A549 (cell line): ENCODE measurements around the gene KAT7. TPM values are rescaled to one million over a fixed set of nuclear protein-coding genes. Genes with fewer than 3 reads are reported as not detected.
A peak's percentile ranks its signal among the peaks of the same experiment; 100 is the strongest.

Experiments
- ATAC-seq, 2 experiments: fragments of 200-7000 bp in 1 of 2; fragments of >200 bp in 1 of 2; cut with Nextera tagmentation in 1 of 2; cut with Tn5 transposase in 1 of 2; 3 replicates each; pipeline versions ENCODE4 v1.8.0 to v1.9.1; 2018 to 2020; ENCODE audit warnings: mild to moderate bottlenecking in 1 of 2, moderate library complexity in 1 of 2
- CTCF ChIA-PET: fragments of 300-600 bp; sonication (Branson Sonifier 250); formaldehyde crosslinking; extraction: SDS; loops from one replicate; lab custom pipeline; 2021; ENCODE audit warnings: antibody characterized with exemption, inconsistent platforms; lab: Yijun Ruan, JAX
- POLR2A ChIA-PET: fragments of 350-600 bp; formaldehyde crosslinking; extraction: SDS; loops from one replicate; lab custom pipeline; 2021; ENCODE audit warnings: antibody characterized with exemption, inconsistent platforms; lab: Yijun Ruan, JAX
- DNase-seq, 2 experiments: peaks; one replicate each; pipeline versions ENCODE4 v3.0.0 to v3.0.0-alpha.2; 2011 to 2016; ENCODE audit warnings: low read depth in 1 of 2, low spot score in 1 of 2
- FAIRE-seq: peaks from 2 replicates; lab custom pipeline; 2011; peaks lifted over from hg19 to GRCh38; lab: Jason Lieb, UNC
- H3K27ac ChIP-seq, 2 experiments: fragments of >200 bp; sonication (Bioruptor Twin); formaldehyde crosslinking; 3 replicates each; pipeline ENCODE4 v1.5.1; 2016 to 2017
- H3K4me1 ChIP-seq: fragments of >200 bp; sonication (Bioruptor Twin); formaldehyde crosslinking; 3 replicates; pipeline ENCODE4 v1.6.1; 2016
- H3K4me2 ChIP-seq: fragments of >200 bp; sonication (Bioruptor Twin); formaldehyde crosslinking; 3 replicates; pipeline ENCODE4 v1.6.1; 2016
- H3K4me3 ChIP-seq: fragments of >200 bp; sonication (Bioruptor Twin); formaldehyde crosslinking; 3 replicates; pipeline ENCODE4 v1.5.1; 2016
- H3K9me3 ChIP-seq: fragments of >200 bp; sonication (Bioruptor Twin); formaldehyde crosslinking; 3 replicates; pipeline ENCODE4 v1.6.1; 2016
- BCL3 ChIP-seq: fragments of >200 bp; sonication (Bioruptor Twin); formaldehyde crosslinking; IDR thresholded peaks from 3 replicates; pipeline ENCODE4 v1.6.1; 2016
- BHLHE40 ChIP-seq: IDR thresholded peaks from 2 replicates; pipeline ENCODE4 v1.6.1; 2012; ENCODE audit warnings: low read depth, low read length, inconsistent platforms
- CHD4 ChIP-seq: fragments of 200-600 bp; sonication (generic); IDR thresholded peaks from 2 replicates; pipeline ENCODE4 v1.6.1; 2016; ENCODE audit warnings: antibody characterized with exemption, mild to moderate bottlenecking, borderline replicate concordance
- CTCF ChIP-seq: fragments of >200 bp; sonication (Bioruptor Twin); formaldehyde crosslinking; IDR thresholded peaks from 3 replicates; pipeline ENCODE4 v1.5.1; 2016
- ELK1 ChIP-seq: fragments of 150-350 bp; IDR thresholded peaks from 2 replicates; pipeline ENCODE4 v1.6.1; 2014; ENCODE audit warnings: low read depth, mild to moderate bottlenecking, low read length
- ESRRA ChIP-seq: fragments of 150-350 bp; IDR thresholded peaks from 2 replicates; pipeline ENCODE4 v1.6.1; 2014; ENCODE audit warnings: mild to moderate bottlenecking, low read length, borderline replicate concordance
- FOSB ChIP-seq: fragments of 250-450 bp; sonication (Bioruptor Pico); IDR thresholded peaks from 2 replicates; pipeline ENCODE4 v1.5.0; 2020; ENCODE audit warnings: mild to moderate bottlenecking, moderate library complexity
- FOSL2 ChIP-seq, 2 experiments: fragments of 450-650 bp in 1 of 2; fragments of >200 bp in 1 of 2; sonication (Bioruptor Twin) in 1 of 2; formaldehyde crosslinking; IDR thresholded peaks; 2 replicates each; pipeline versions ENCODE4 v1.5.0 to v1.6.1; 2016 to 2020; ENCODE audit warnings: mild to moderate bottlenecking in 1 of 2, moderate library complexity in 1 of 2
- FOXS1 ChIP-seq: fragments of 250-450 bp; sonication (Bioruptor Pico); IDR thresholded peaks from 2 replicates; pipeline ENCODE4 v1.5.0; 2020; ENCODE audit warnings: mild to moderate bottlenecking, moderate library complexity
- HDAC2 ChIP-seq: fragments of 200-600 bp; sonication (generic); IDR thresholded peaks from 2 replicates; pipeline ENCODE4 v1.6.1; 2016
- JUN ChIP-seq, 2 experiments: fragments of >200 bp; sonication (Bioruptor Twin); formaldehyde crosslinking; IDR thresholded peaks; 2 replicates in 1 of 2; 3 replicates in 1 of 2; pipeline ENCODE4 v1.6.1; 2016 to 2017
- JUNB ChIP-seq: fragments of >200 bp; sonication (Bioruptor Twin); formaldehyde crosslinking; IDR thresholded peaks from 2 replicates; pipeline ENCODE4 v1.6.1; 2016
- MAFK ChIP-seq: fragments of 450-650 bp; IDR thresholded peaks from 2 replicates; pipeline ENCODE4 v1.6.1; 2014; ENCODE audit not compliant: partially characterized antibody
- MAZ ChIP-seq: fragments of 150-350 bp; IDR thresholded peaks from 2 replicates; pipeline ENCODE4 v1.6.1; 2014; ENCODE audit warnings: antibody characterized with exemption, low read depth, low read length, borderline replicate concordance
- MYC ChIP-seq: IDR thresholded peaks from 2 replicates; pipeline ENCODE4 v1.6.1; 2012; ENCODE audit warnings: mild to moderate bottlenecking, inconsistent platforms, low read length, improper control_type of control experiment, borderline replicate concordance
- NPAS2 ChIP-seq: fragments of 250-450 bp; sonication (Bioruptor Pico); IDR thresholded peaks from 2 replicates; pipeline ENCODE4 v1.8.0; 2022; ENCODE audit warnings: mild to moderate bottlenecking, moderate library complexity, borderline replicate concordance
- NR3C1 ChIP-seq: fragments of >200 bp; sonication (Bioruptor Twin); formaldehyde crosslinking; IDR thresholded peaks from 3 replicates; pipeline ENCODE4 v1.6.1; 2017
- PHF8 ChIP-seq: fragments of 200-600 bp; sonication (generic); IDR thresholded peaks from 2 replicates; pipeline ENCODE4 v1.6.1; 2016; ENCODE audit warnings: low read depth, mild to moderate bottlenecking, antibody characterized with exemption, moderate library complexity, borderline replicate concordance
- POLR2A ChIP-seq: IDR thresholded peaks from 2 replicates; pipeline ENCODE4 v1.6.1; 2012; ENCODE audit warnings: mild to moderate bottlenecking, low read length
- POLR2AphosphoS2 ChIP-seq: conservative IDR thresholded peaks from 2 replicates; pipeline ENCODE4 v1.6.1; 2012; ENCODE audit warnings: low read length, improper control_type of control experiment, inconsistent platforms
- RAD21 ChIP-seq, 2 experiments: fragments of >200 bp in 1 of 2; sonication (Bioruptor Twin) in 1 of 2; formaldehyde crosslinking in 1 of 2; IDR thresholded peaks in 1 of 2; conservative IDR thresholded peaks in 1 of 2; 2 replicates in 1 of 2; 3 replicates in 1 of 2; pipeline ENCODE4 v1.6.1; 2012 to 2018; ENCODE audit warnings: inconsistent platforms in 1 of 2
- RCOR1 ChIP-seq: fragments of 150-350 bp; IDR thresholded peaks from 2 replicates; pipeline ENCODE4 v1.6.1; 2014; ENCODE audit warnings: antibody characterized with exemption, low read length, low read depth
- RFX5 ChIP-seq: fragments of 450-650 bp; IDR thresholded peaks from 2 replicates; pipeline ENCODE4 v1.7.1; 2014; ENCODE audit warnings: antibody characterized with exemption, mild to moderate bottlenecking, moderate library complexity
- RNF2 ChIP-seq: fragments of 200-600 bp; sonication (generic); IDR thresholded peaks from 2 replicates; pipeline ENCODE4 v1.6.1; 2016; ENCODE audit warnings: low read depth, mild to moderate bottlenecking, antibody characterized with exemption, moderate library complexity, borderline replicate concordance
- SMC3 ChIP-seq: fragments of >200 bp; sonication (Bioruptor Twin); formaldehyde crosslinking; IDR thresholded peaks from 3 replicates; pipeline ENCODE4 v1.6.1; 2018; ENCODE audit warnings: inconsistent platforms
- USF2 ChIP-seq: fragments of 450-650 bp; IDR thresholded peaks from 2 replicates; pipeline ENCODE4 v1.6.1; 2014; ENCODE audit warnings: antibody characterized with exemption
- WGBS: methylation state at CpG from one replicate; pipeline ENCODE4 v1.1.6; 2017; ENCODE audit errors: missing lambda C conversion rate; 5-methylcytosine and 5-hydroxymethylcytosine counted together
- polyA minus RNA-seq: library from RNA; depleted of rRNA, polyadenylated mRNA; stranded (reverse); fragments of >200 nt; gene quantifications from 2 replicates; pipeline ENCODE4 v1.2.3, GENCODE V29; 2011; rRNA and poly(A)+ RNA removed
- polyA plus RNA-seq, 4 experiments: library from polyadenylated mRNA; depleted of rRNA in 3 of 4; stranded (reverse); fragments of >200 nt; fragmentation: RNase III in 1 of 4; extraction: RNeasy Plus Mini Kit Qiagen cat#74134 plus additional on column Dnase treatment in 1 of 4; gene quantifications; 2 replicates in 3 of 4; 3 replicates in 1 of 4; pipeline ENCODE4 v1.2.3, GENCODE V29; 2011 to 2017
- TF ChIP-seq, protein P1 (sequence below): IDR thresholded peaks from 2 replicates; pipeline ENCODE4 v1.6.1; 2012
- TF ChIP-seq, protein P2 (sequence below): fragments of >200 bp; sonication (Bioruptor Twin); formaldehyde crosslinking; IDR thresholded peaks from 2 replicates; pipeline ENCODE4 v1.6.1; 2016
- TF ChIP-seq, protein P3 (sequence below): IDR thresholded peaks from 2 replicates; pipeline ENCODE4 v1.6.1; 2012
- TF ChIP-seq, protein P4 (sequence below): fragments of 250-450 bp; sonication (Bioruptor Pico); IDR thresholded peaks from 2 replicates; pipeline ENCODE4 v1.5.0; 2021; ENCODE audit warnings: mild to moderate bottlenecking, moderate library complexity, borderline replicate concordance

Gene KAT7
- polyA plus RNA-seq (2011; rRNA removed) (48.7 and 55.8 TPM in 2 replicates), polyA plus RNA-seq (2017; fragmentation: RNase III; extraction: RNeasy Plus Mini Kit Qiagen cat#74134 plus additional on column Dnase treatment) (31.2 to 33.2 TPM (median 32.5 TPM) in 3 replicates), polyA minus RNA-seq (55.4 and 58.6 TPM in 2 replicates)
- polyA plus RNA-seq (2012; cell fraction: cytosol; rRNA removed) = 13.8 and 15.6 TPM in 2 replicates
- 17.3 and 25.5 TPM in 2 replicates for polyA plus RNA-seq (2012; cell fraction: nucleus; rRNA removed)

- no peaks in the 10 kb centered on the region for H3K9me3 ChIP-seq
- POLR2A ChIA-PET = interaction anchor here (0.5 to 2.6 kb wide), 18 partner anchors 10 to 374 kb away, joined by 3 to 12 read pairs (median 3); partner anchors contain the start of genes FAM117A, PHB1 and SLC35B1
- peak; percentile 99 for FAIRE-seq
- no peak for TF ChIP-seq SMC3
- peak; percentile 63 for TF ChIP-seq POLR2A
- TF ChIP-seq NPAS2 (CRISPR knock-in tag) = no peak
- TF ChIP-seq USF2 = peak; percentile 90
- no peak for TF ChIP-seq ELK1
- peak; percentile 10 for TF ChIP-seq MYC
- TF ChIP-seq CHD4 = no peak
- TF ChIP-seq RFX5 = peak; percentile 62; the same call in 1 of the 2 replicates
- TF ChIP-seq BCL3 = peak; percentile 84; the same call in 2 of the 3 replicates
- no peak for TF ChIP-seq FOXS1
- TF ChIP-seq FOSB (CRISPR knock-in tag) = no peak
- 0 out of 2 replicates have a peak, but pooled peaks have one; percentile 54 for TF ChIP-seq BHLHE40
- no peak for TF ChIP-seq MAZ
- TF ChIP-seq PHF8 = peak; percentile 99
- TF ChIP-seq NR3C1 = no peak
- TF ChIP-seq RAD21 (conservative IDR thresholded peaks at IDR 0.05 in 1 of 2, IDR thresholded peaks at IDR 0.05 in 1 of 2) = no peak
- no peak for TF ChIP-seq ESRRA
- no peak for TF ChIP-seq JUNB
- TF ChIP-seq HDAC2 = no peak
- no peak for TF ChIP-seq MAFK
- TF ChIP-seq CTCF = no peak
- TF ChIP-seq, protein P1, sequence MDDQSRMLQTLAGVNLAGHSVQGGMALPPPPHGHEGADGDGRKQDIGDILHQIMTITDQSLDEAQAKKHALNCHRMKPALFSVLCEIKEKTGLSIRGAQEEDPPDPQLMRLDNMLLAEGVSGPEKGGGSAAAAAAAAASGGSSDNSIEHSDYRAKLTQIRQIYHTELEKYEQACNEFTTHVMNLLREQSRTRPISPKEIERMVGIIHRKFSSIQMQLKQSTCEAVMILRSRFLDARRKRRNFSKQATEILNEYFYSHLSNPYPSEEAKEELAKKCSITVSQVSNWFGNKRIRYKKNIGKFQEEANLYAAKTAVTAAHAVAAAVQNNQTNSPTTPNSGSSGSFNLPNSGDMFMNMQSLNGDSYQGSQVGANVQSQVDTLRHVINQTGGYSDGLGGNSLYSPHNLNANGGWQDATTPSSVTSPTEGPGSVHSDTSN = peak; percentile 94
- TF ChIP-seq, protein P2, sequence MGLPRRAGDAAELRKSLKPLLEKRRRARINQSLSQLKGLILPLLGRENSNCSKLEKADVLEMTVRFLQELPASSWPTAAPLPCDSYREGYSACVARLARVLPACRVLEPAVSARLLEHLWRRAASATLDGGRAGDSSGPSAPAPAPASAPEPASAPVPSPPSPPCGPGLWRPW = no peak
- TF ChIP-seq, protein P3, sequence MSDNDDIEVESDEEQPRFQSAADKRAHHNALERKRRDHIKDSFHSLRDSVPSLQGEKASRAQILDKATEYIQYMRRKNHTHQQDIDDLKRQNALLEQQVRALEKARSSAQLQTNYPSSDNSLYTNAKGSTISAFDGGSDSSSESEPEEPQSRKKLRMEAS = peak; percentile 72
- TF ChIP-seq RCOR1 = no peak
- peak; percentile 70 to 88 for TF ChIP-seq JUN (IDR thresholded peaks at IDR 0.05)
- TF ChIP-seq FOSL2 (IDR thresholded peaks at IDR 0.05) = no peak
- TF ChIP-seq FOSL2 (CRISPR knock-in tag; IDR thresholded peaks at IDR 0.05) = no peak
- TF ChIP-seq, protein P4, sequence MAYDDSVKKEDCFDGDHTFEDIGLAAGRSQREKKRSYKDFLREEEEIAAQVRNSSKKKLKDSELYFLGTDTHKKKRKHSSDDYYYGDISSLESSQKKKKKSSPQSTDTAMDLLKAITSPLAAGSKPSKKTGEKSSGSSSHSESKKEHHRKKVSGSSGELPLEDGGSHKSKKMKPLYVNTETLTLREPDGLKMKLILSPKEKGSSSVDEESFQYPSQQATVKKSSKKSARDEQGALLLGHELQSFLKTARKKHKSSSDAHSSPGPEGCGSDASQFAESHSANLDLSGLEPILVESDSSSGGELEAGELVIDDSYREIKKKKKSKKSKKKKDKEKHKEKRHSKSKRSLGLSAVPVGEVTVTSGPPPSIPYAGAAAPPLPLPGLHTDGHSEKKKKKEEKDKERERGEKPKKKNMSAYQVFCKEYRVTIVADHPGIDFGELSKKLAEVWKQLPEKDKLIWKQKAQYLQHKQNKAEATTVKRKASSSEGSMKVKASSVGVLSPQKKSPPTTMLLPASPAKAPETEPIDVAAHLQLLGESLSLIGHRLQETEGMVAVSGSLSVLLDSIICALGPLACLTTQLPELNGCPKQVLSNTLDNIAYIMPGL (CRISPR knock-in tag) = no peak
- TF ChIP-seq RNF2 = no peak
- no peak for TF ChIP-seq POLR2AphosphoS2
Measured at GRCh38 chr17:49788478-49789242, at the start of gene KAT7. Gene KAT7, plus strand, starts transcription at chr17:49788681. Its CDS starts 154 bp downstream, at chr17:49788835.

More at GRCh38 chr17:49788478-49789242, at the start of gene KAT7:
- under 1% methylated on average over 59 of the region's 59 CpGs for WGBS
- peak within 1 kb of the TSS; percentile 92 to 93 for H3K27ac ChIP-seq
- ATAC-seq (peak; percentile 95 to 98), DNase-seq (peak; percentile 96 to 100)
- peak within 1 kb of the TSS; percentile 90 for H3K4me2 ChIP-seq
- H3K4me1 ChIP-seq = peaks cover 9% of the 10 kb centered on the region
- CTCF ChIA-PET = interaction anchor here (1.3 to 2.0 kb wide), 3 partner anchors 80 to 218 kb away, joined by 3 to 7 read pairs (median 5); partner anchors contain the start of gene SLC35B1
- H3K4me3 ChIP-seq = peak within 1 kb of the TSS; percentile 82
